Keratinocyte (primary cell): ENCODE results near the gene ZNF33A. TPM values are rescaled to one million over a fixed set of nuclear protein-coding genes. Genes with fewer than 3 reads are reported as not detected.

Source experiments
- DNase-seq: peaks from one replicate; pipeline ENCODE4 v3.0.0-alpha.2; 2011; ENCODE audit warnings: low read depth, missing footprints, low spot score
- FAIRE-seq: peaks from 2 replicates; lab custom pipeline; 2011; peaks lifted over from hg19 to GRCh38; lab: Jason Lieb, UNC
- H2AFZ ChIP-seq: 2 replicates; pipeline ENCODE4 v1.6.0; 2012; ENCODE audit warnings: low read length, control low read depth, inconsistent platforms; ENCODE audit not compliant: control insufficient read depth
- H3K27ac ChIP-seq: 2 replicates; pipeline ENCODE4 v1.5.1; 2011; ENCODE audit warnings: low read length; ENCODE audit not compliant: control insufficient read depth, insufficient read depth
- H3K27me3 ChIP-seq: 3 replicates; pipeline ENCODE4 v1.6.0; 2011; ENCODE audit warnings: low read length; ENCODE audit not compliant: control insufficient read depth, insufficient read depth; ENCODE audit errors: extremely low read depth
- H3K36me3 ChIP-seq, 2 experiments: 2 replicates in 1 of 2; 3 replicates in 1 of 2; pipeline ENCODE4 v1.5.1; 2011; ENCODE audit warnings: low read length in 2 of 2, mild to moderate bottlenecking in 1 of 2; ENCODE audit not compliant: control insufficient read depth in 2 of 2, insufficient read depth in 2 of 2; ENCODE audit errors: extremely low read depth in 1 of 2
- H3K4me1 ChIP-seq: 3 replicates; pipeline ENCODE4 v1.5.1; 2011; ENCODE audit warnings: low read length; ENCODE audit not compliant: control insufficient read depth, insufficient read depth; ENCODE audit errors: extremely low read depth
- H3K4me2 ChIP-seq: 3 replicates; pipeline ENCODE4 v1.6.0; 2011; ENCODE audit warnings: low read depth, low read length; ENCODE audit not compliant: control insufficient read depth, insufficient read depth; ENCODE audit errors: extremely low read depth
- H3K4me3 ChIP-seq, 3 experiments: fragments of 200-600 bp in 1 of 3; sonication (generic) in 1 of 3; 2 replicates in 2 of 3; 3 replicates in 1 of 3; pipeline ENCODE4 v1.5.1; 2011 to 2016; ENCODE audit warnings: low read length in 3 of 3, mild to moderate bottlenecking in 3 of 3, control low read depth in 2 of 3, inconsistent platforms in 1 of 3, low read depth in 1 of 3, mixed read lengths in 1 of 3, mixed run types in 1 of 3, moderate library complexity in 1 of 3; ENCODE audit not compliant: control insufficient read depth in 2 of 3, insufficient read depth in 2 of 3; ENCODE audit errors: extremely low read depth in 1 of 3
- H3K79me2 ChIP-seq: 2 replicates; pipeline ENCODE4 v1.6.0; 2012; ENCODE audit warnings: low read length; ENCODE audit not compliant: control insufficient read depth, insufficient read depth
- H3K9ac ChIP-seq: 3 replicates; pipeline ENCODE4 v1.6.0; 2011; ENCODE audit warnings: low read length; ENCODE audit not compliant: control insufficient read depth, insufficient read depth; ENCODE audit errors: extremely low read depth
- H3K9me1 ChIP-seq: 3 replicates; pipeline ENCODE4 v1.6.0; 2011; ENCODE audit warnings: low read length; ENCODE audit not compliant: control insufficient read depth, insufficient read depth; ENCODE audit errors: extremely low read depth
- H3K9me3 ChIP-seq: 2 replicates; pipeline ENCODE4 v1.5.1; 2012; ENCODE audit warnings: low read depth, low read length; ENCODE audit not compliant: control insufficient read depth
- H4K20me1 ChIP-seq: 3 replicates; pipeline ENCODE4 v1.6.0; 2011; ENCODE audit warnings: low read length; ENCODE audit not compliant: control insufficient read depth, insufficient read depth; ENCODE audit errors: extremely low read depth
- EZH2 ChIP-seq: IDR thresholded peaks from one replicate; pipeline ENCODE4 v1.6.1; 2012; ENCODE audit warnings: inconsistent platforms, mild to moderate bottlenecking, low read length, moderate library complexity
- dilution Hi-C: fragments of 300-500 bp; cut with MboI; formaldehyde crosslinking; loops from one replicate; pipeline ENCODE4 v1.7.0; 2020; ENCODE audit warnings: low sequenced_read_pairs; ENCODE audit not compliant: extremely low pct_ligation_motif_present
- polyA plus RNA-seq, 5 experiments: library from polyadenylated mRNA; depleted of rRNA in 3 of 5; stranded (reverse) in 3 of 5; stranded (forward) in 1 of 5; unstranded in 1 of 5; fragments of >200 nt; gene quantifications; 1 replicate in 1 of 5; 2 replicates in 3 of 5; 3 replicates in 1 of 5; pipeline versions ENCODE4 v1.2.1 to v1.2.3, GENCODE V29; 2011 to 2012; ENCODE audit warnings: missing spikeins in 2 of 5, low read depth in 1 of 5, low replicate concordance in 1 of 5
- TF ChIP-seq, protein P1 (sequence below), 3 experiments: IDR thresholded peaks in 1 of 3; conservative IDR thresholded peaks in 1 of 3; optimal IDR thresholded peaks in 1 of 3; 2 replicates in 2 of 3; 3 replicates in 1 of 3; pipeline versions ENCODE3 to v1.5.1; 2011; ENCODE audit warnings: low read length in 3 of 3, mild to moderate bottlenecking in 3 of 3, moderate library complexity in 2 of 3, control low read depth in 1 of 3, inconsistent platforms in 1 of 3; ENCODE audit not compliant: insufficient read depth in 2 of 3; ENCODE audit errors: extremely low read depth in 1 of 3

Gene ZNF33A
- polyA plus RNA-seq, 1 donor (not counting 4 experiments of a cell fraction or from before 2014, with no cell fraction given): 14.3 TPM

DNA sequence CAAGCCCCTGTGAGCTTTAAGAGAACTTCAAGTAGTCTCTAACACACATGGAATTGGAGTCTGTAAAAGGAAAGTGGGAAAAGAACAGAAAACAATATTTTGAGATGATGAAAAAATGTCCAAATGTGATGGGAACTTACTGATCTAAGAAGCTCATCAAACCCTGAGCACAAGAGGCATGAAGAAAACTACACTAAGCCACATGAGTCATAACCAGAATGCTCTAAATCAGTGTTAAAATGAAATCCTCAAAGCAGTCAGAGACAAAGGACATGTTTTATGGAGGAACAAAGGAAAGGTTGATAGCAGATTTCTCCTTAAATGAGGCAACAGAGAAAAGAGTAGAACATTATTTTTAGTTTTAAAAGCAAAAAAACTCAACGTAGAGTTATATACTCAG, 37.2 kb downstream of the ZNF33A start:
- H3K4me2 ChIP-seq: no peak overlapping the region
- DNase-seq (no peak), FAIRE-seq (no peak)
- H3K9me3 ChIP-seq: no peaks in the 10 kb centered on the region
- TF ChIP-seq, protein P1, sequence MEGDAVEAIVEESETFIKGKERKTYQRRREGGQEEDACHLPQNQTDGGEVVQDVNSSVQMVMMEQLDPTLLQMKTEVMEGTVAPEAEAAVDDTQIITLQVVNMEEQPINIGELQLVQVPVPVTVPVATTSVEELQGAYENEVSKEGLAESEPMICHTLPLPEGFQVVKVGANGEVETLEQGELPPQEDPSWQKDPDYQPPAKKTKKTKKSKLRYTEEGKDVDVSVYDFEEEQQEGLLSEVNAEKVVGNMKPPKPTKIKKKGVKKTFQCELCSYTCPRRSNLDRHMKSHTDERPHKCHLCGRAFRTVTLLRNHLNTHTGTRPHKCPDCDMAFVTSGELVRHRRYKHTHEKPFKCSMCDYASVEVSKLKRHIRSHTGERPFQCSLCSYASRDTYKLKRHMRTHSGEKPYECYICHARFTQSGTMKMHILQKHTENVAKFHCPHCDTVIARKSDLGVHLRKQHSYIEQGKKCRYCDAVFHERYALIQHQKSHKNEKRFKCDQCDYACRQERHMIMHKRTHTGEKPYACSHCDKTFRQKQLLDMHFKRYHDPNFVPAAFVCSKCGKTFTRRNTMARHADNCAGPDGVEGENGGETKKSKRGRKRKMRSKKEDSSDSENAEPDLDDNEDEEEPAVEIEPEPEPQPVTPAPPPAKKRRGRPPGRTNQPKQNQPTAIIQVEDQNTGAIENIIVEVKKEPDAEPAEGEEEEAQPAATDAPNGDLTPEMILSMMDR (optimal IDR thresholded peaks at IDR 0.05 in 1 of 3, IDR thresholded peaks at IDR 0.05 in 1 of 3, conservative IDR thresholded peaks at IDR 0.05 in 1 of 3; ENCODE audit: extremely low read depth in 1 of 3, insufficient read depth in 2 of 3, low read length in 3 of 3): no peak
- TF ChIP-seq EZH2: no peak
- H3K4me1 ChIP-seq: no peaks in the 10 kb centered on the region
- H3K9me1 ChIP-seq: no peaks in the 10 kb centered on the region
- no peak overlapping the region for H3K9ac ChIP-seq
- no peak overlapping the region for H3K27ac ChIP-seq
- dilution Hi-C loops: no loop called here
- no peaks in the 10 kb centered on the region for H3K27me3 ChIP-seq
- peaks cover 0 to 3% of the 10 kb centered on the region in 2 experiments for H3K36me3 ChIP-seq
- no peaks in the 10 kb centered on the region for H3K79me2 ChIP-seq
- H4K20me1 ChIP-seq: no peaks in the 10 kb centered on the region
- H3K4me3 ChIP-seq: no peak overlapping the region
- H2AFZ ChIP-seq: no peak overlapping the region

DNA sequence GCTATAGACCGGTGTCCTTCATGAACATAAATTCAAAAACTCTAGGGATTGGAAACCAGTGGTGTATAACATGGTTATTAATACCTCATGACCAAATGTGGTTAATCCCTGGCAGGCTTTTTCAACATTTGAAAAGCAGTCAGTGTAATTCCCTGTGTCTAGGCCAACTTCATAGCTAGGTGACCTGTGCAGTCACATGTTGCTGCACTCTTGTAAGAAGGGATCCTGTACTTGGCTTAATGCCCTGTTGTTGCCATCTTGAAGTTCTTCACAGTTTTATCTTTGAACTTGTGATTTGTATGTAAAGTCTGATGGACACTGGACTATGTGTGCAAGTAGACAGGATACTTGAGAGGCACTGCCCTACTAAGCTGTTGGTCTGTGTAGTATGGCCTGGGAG, 39.7 kb downstream of the ZNF33A start:
- Histone ChIP-seq H2AFZ (no peak overlapping the region), H3K4me3 (no peak overlapping the region), H3K27ac (no peak overlapping the region), H3K79me2 (no peaks in the 10 kb centered on the region), H3K4me1 (no peaks in the 10 kb centered on the region), H3K36me3 (peaks cover 2 to 9% of the 10 kb centered on the region in 2 experiments), H3K9me1 (no peaks in the 10 kb centered on the region), H3K9me3 (peaks cover 7% of the 10 kb centered on the region), H3K9ac (no peak overlapping the region), H3K27me3 (no peaks in the 10 kb centered on the region), H4K20me1 (no peaks in the 10 kb centered on the region), H3K4me2 (no peak overlapping the region)
- DNase-seq (no peak), FAIRE-seq (peak; percentile 63)
- no peak for TF ChIP-seq EZH2
- dilution Hi-C loops: no loop called here

DNA sequence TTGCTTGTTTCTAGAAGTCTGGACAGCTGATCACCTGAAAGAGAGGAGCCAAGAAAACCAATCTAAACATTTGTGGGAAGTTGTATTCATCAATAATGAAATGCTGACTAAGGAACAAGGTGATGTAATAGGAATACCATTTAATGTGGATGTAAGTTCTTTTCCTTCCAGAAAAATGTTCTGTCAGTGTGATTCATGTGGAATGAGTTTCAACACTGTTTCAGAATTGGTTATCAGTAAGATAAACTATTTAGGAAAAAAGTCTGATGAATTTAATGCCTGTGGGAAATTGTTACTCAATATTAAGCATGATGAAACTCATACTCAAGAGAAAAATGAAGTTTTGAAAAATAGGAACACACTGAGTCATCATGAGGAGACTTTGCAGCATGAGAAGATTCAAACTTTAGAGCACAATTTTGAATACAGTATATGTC, 43.9 kb downstream of the ZNF33A start:
- peak; percentile 67 for FAIRE-seq
- peaks cover 24% of the 10 kb centered on the region for H3K9me3 ChIP-seq
- H3K9ac ChIP-seq: no peak overlapping the region

More for the DNA sequence above, 43.9 kb downstream of the ZNF33A start:
- no peaks in the 10 kb centered on the region for H4K20me1 ChIP-seq
- H3K4me3 ChIP-seq: no peak overlapping the region
- no peaks in the 10 kb centered on the region for H3K79me2 ChIP-seq
- no peak overlapping the region for H2AFZ ChIP-seq
- DNase-seq: peak; percentile 30
- no peaks in the 10 kb centered on the region for H3K9me1 ChIP-seq
- TF ChIP-seq EZH2: no peak
- TF ChIP-seq, protein P1 (optimal IDR thresholded peaks at IDR 0.05 in 1 of 3, IDR thresholded peaks at IDR 0.05 in 1 of 3, conservative IDR thresholded peaks at IDR 0.05 in 1 of 3; ENCODE audit: extremely low read depth in 1 of 3, insufficient read depth in 2 of 3, low read length in 3 of 3): no peak
- peak overlapping the region; percentile 72 for H3K27ac ChIP-seq
- no peak overlapping the region for H3K4me2 ChIP-seq
- peaks cover 4 to 18% of the 10 kb centered on the region in 2 experiments for H3K36me3 ChIP-seq
- dilution Hi-C loops: no loop called here
- no peaks in the 10 kb centered on the region for H3K4me1 ChIP-seq
- H3K27me3 ChIP-seq: no peaks in the 10 kb centered on the region
